Kidney (tissue), 14 donors: ENCODE data around the gene ENTREP1. TPM values are rescaled to one million over a fixed set of nuclear protein-coding genes. Genes with fewer than 3 reads are reported as not detected.
"Not testable (repeated sequence)": the region's sequence is repeated elsewhere in the genome, so short reads cannot be mapped to it uniquely, and the experiment has no call there.

Experiments
- DNase-seq, 5 donors: peaks; one replicate each; pipeline ENCODE4 v3.0.0-alpha.2; 2013 to 2020
- FAIRE-seq: peaks from 2 replicates; lab custom pipeline; 2012; peaks lifted over from hg19 to GRCh38; lab: Jason Lieb, UNC
- H3K27ac ChIP-seq, 2 donors: one replicate each; pipeline ENCODE4 v1.7.0; 2013; ENCODE audit warnings: low read depth in 2 of 2, low read length in 2 of 2, inconsistent platforms in 1 of 2
- H3K27me3 ChIP-seq: one replicate; pipeline ENCODE4 v1.7.1; 2013; ENCODE audit warnings: low read length, inconsistent platforms; ENCODE audit not compliant: control insufficient read depth, insufficient read depth
- H3K36me3 ChIP-seq, 3 donors: one replicate each; pipeline versions ENCODE4 v1.7.0 to v1.7.1; 2013; ENCODE audit warnings: low read length in 3 of 3, control low read depth in 1 of 3, inconsistent platforms in 1 of 3; ENCODE audit not compliant: insufficient read depth in 3 of 3, control insufficient read depth in 2 of 3
- H3K4me1 ChIP-seq, 3 donors: one replicate each; pipeline versions ENCODE4 v1.7.0 to v1.7.1; 2013; ENCODE audit warnings: low read length in 3 of 3, inconsistent platforms in 1 of 3, low read depth in 1 of 3; ENCODE audit not compliant: control insufficient read depth in 2 of 3, insufficient read depth in 2 of 3
- H3K4me3 ChIP-seq, 3 donors: one replicate each; pipeline versions ENCODE4 v1.7.0 to v1.8.1; 2013; ENCODE audit warnings: low read length in 3 of 3, control low read depth in 1 of 3, inconsistent platforms in 1 of 3
- H3K9ac ChIP-seq, 3 donors: one replicate each; pipeline versions ENCODE4 v1.7.0 to v1.7.1; 2013; ENCODE audit warnings: low read length in 3 of 3, control low read depth in 1 of 3, inconsistent platforms in 1 of 3
- H3K9me3 ChIP-seq, 3 donors: one replicate each; pipeline versions ENCODE4 v1.7.0 to v1.7.1; 2013; ENCODE audit warnings: low read length in 3 of 3, control low read depth in 1 of 3, inconsistent platforms in 1 of 3; ENCODE audit not compliant: control insufficient read depth in 2 of 3, insufficient read depth in 1 of 3
- CTCF ChIP-seq: IDR thresholded peaks from 3 replicates; pipeline ENCODE4 v1.5.1; 2012; ENCODE audit warnings: mild to moderate bottlenecking, moderate library complexity, borderline replicate concordance; ENCODE audit not compliant: insufficient read depth; ENCODE audit errors: extremely low read depth
- intact Hi-C: fragments of 100-400 bp; cut with DNase I; formaldehyde crosslinking; loops from one replicate; pipeline ENCODE4 v1.11.1; 2022
- polyA plus RNA-seq: library from polyadenylated mRNA; stranded (reverse); fragments of 350-450 nt; fragmentation: Illumina TruSeq; extraction: RNeasy Lipid Tissue Mini Kit (QIAGEN cat#74804); gene quantifications from one replicate; pipeline ENCODE4 v1.2.3, GENCODE V29; 2014; ENCODE audit warnings: low read depth, low replicate concordance; ENCODE audit not compliant: insufficient read depth
- total RNA-seq: library from RNA; stranded (reverse); fragmentation: NEBNext Ultra II Directional; extraction: Animal tissue kit (Norgen Biotek cat#: 25700); gene quantifications from one replicate; pipeline ENCODE4 v1.2.1, GENCODE V29; 2021
- donor health status: control.
- donor health status: control.
- donor health status: control.
- donor health status: control.
- donor health status: control.
- donor health status: DM: yes; HTN: yes; CAD: no.
- donor health status: Normal renal cell carcinoma (clear cell type).

Gene ENTREP1
- total and polyA plus RNA-seq, 2 donors from 2014 or later: 7.5 to 8.6 TPM

- no peaks in the 10 kb centered on the region for H3K27me3 ChIP-seq
- H3K4me3 ChIP-seq: no peak overlapping the region
- no peaks in the 10 kb centered on the region for H3K36me3 ChIP-seq
- no peak for TF ChIP-seq CTCF
- no peak for DNase-seq
- no peaks in the 10 kb centered on the region for H3K9me3 ChIP-seq
- FAIRE-seq: no peak
- H3K4me1 ChIP-seq: peaks cover 0 to 7% (median 7%) of the 10 kb centered on the region in 3 donors
- intact Hi-C loops: no loop called here
- H3K9ac ChIP-seq: no peak overlapping the region
- H3K27ac ChIP-seq: no peak overlapping the region
These were observed 71.7 kb downstream of the ENTREP1 start for GRCh38 chr9:69396759-69397158.

GRCh38 chr9:69397384-69398214 lies 72.6 kb downstream of the ENTREP1 start:
- no peak overlapping the region for H3K9ac ChIP-seq
- TF ChIP-seq CTCF: no peak
- FAIRE-seq (no peak), DNase-seq (no peak)
- H3K4me3 ChIP-seq: no peak overlapping the region
- H3K36me3 ChIP-seq: no peaks in the 10 kb centered on the region
- peaks cover 0 to under 1% (median under 1%) of the 10 kb centered on the region in 3 donors for H3K4me1 ChIP-seq
- no peaks in the 10 kb centered on the region for H3K27me3 ChIP-seq
- H3K27ac ChIP-seq: no peak overlapping the region
- H3K9me3 ChIP-seq: no peaks in the 10 kb centered on the region
- intact Hi-C loops: no loop called here

- no peak overlapping the region for H3K4me3 ChIP-seq
- FAIRE-seq (no peak), DNase-seq (no peak)
- no peaks in the 10 kb centered on the region for H3K9me3 ChIP-seq
- H3K27ac ChIP-seq: no peak overlapping the region
- no peak for TF ChIP-seq CTCF
- H3K27me3 ChIP-seq: no peaks in the 10 kb centered on the region
- intact Hi-C loops: no loop called here
- no peaks in the 10 kb centered on the region for H3K36me3 ChIP-seq
- H3K9ac ChIP-seq: no peak overlapping the region
- no peaks in the 10 kb centered on the region for H3K4me1 ChIP-seq
These were observed 75.5 kb downstream of the ENTREP1 start for GRCh38 chr9:69400470-69400869.

GRCh38 chr9:69409936-69410335 lies 84.9 kb downstream of the ENTREP1 start:
- FAIRE-seq, H3K4me1 ChIP-seq, H3K36me3 ChIP-seq, H3K27me3 ChIP-seq, DNase-seq, H3K9ac ChIP-seq, intact Hi-C loops, H3K27ac ChIP-seq, H3K9me3 ChIP-seq, H3K4me3 ChIP-seq: not testable (repeated sequence)
